HepG2 (cell line): ENCODE results near the gene OR9A2. TPM values are rescaled to one million over a fixed set of nuclear protein-coding genes. Genes with fewer than 3 reads are reported as not detected.

ENCODE experiments used
- ATAC-seq: fragments of 200-7000 bp; cut with Tn5 transposase; 3 replicates; pipeline ENCODE4 v1.9.1; 2020; ENCODE audit warnings: mild to moderate bottlenecking, moderate library complexity
- BruUV-seq: library from RNA; stranded (reverse); fragments of 400-500 nt; replicated peaks from 2 replicates; lab custom pipeline; 2021; lab: Mats Ljungman, UMichigan
- CTCF ChIA-PET: fragments of 300-600 bp; formaldehyde crosslinking; extraction: SDS; loops from one replicate; lab custom pipeline; 2021; ENCODE audit warnings: low total read pairs, inconsistent platforms, low intra/inter-chr PET ratio; lab: Yijun Ruan, JAX
- POLR2A ChIA-PET: fragments of 350-600 bp; sonication (Branson Sonifier 250); formaldehyde crosslinking; loops from one replicate; lab custom pipeline; 2020; ENCODE audit warnings: antibody characterized with exemption, inconsistent platforms; lab: Yijun Ruan, JAX
- DNase-seq: peaks from one replicate; pipeline ENCODE4 v3.0.0-alpha.2; 2015; ENCODE audit warnings: low spot score
- FAIRE-seq: peaks from 3 replicates; lab custom pipeline; 2011; peaks lifted over from hg19 to GRCh38; lab: Jason Lieb, UNC
- H2AFZ ChIP-seq: one replicate; pipeline ENCODE4 v1.6.1; 2011; ENCODE audit warnings: low read length, inconsistent platforms
- H3K27ac ChIP-seq: fragments of 300-600 bp; 3 replicates; pipeline ENCODE4 v1.8.0; 2011; ENCODE audit warnings: mixed run types, mild to moderate bottlenecking, mixed read lengths, low read length, inconsistent platforms; ENCODE audit not compliant: insufficient read depth; ENCODE audit errors: extremely low read length
- H3K27me3 ChIP-seq, 2 experiments: fragments of 200-600 bp in 1 of 2; 2 replicates in 1 of 2; 3 replicates in 1 of 2; pipeline versions ENCODE4 v1.6.0 to v1.8.0; 2011; ENCODE audit warnings: low read length in 2 of 2, mild to moderate bottlenecking in 2 of 2, moderate library complexity in 2 of 2, inconsistent platforms in 1 of 2; ENCODE audit not compliant: insufficient read depth in 2 of 2, control insufficient read depth in 1 of 2
- H3K36me3 ChIP-seq, 2 experiments: fragments of 200-600 bp in 1 of 2; replicated peaks in 1 of 2; 2 replicates in 1 of 2; 3 replicates in 1 of 2; pipeline versions ENCODE4 v1.5.1 to v1.8.0; 2011; ENCODE audit warnings: low read length in 2 of 2, inconsistent platforms in 1 of 2; ENCODE audit not compliant: insufficient read depth in 2 of 2, control insufficient read depth in 1 of 2
- H3K4me1 ChIP-seq: 2 replicates; pipeline ENCODE4 v1.5.1; 2012; ENCODE audit warnings: low read length, inconsistent platforms; ENCODE audit not compliant: insufficient read depth
- H3K4me2 ChIP-seq: 2 replicates; pipeline ENCODE4 v1.6.0; 2011; ENCODE audit warnings: low read depth, low read length, inconsistent platforms
- H3K4me3 ChIP-seq, 3 experiments: fragments of 200-600 bp in 1 of 3; sonication (generic), shearing (Covaris generic) in 1 of 3; replicated peaks in 1 of 3; 2 replicates each; pipeline ENCODE4 v1.5.1; 2011 to 2016; ENCODE audit warnings: low read length in 3 of 3, inconsistent platforms in 2 of 3, low read depth in 2 of 3, mild to moderate bottlenecking in 2 of 3, control low read depth in 1 of 3, mixed read lengths in 1 of 3; ENCODE audit not compliant: insufficient read depth in 1 of 3
- H3K79me2 ChIP-seq: one replicate; pipeline ENCODE4 v1.6.1; 2011; ENCODE audit warnings: low read length, inconsistent platforms; ENCODE audit not compliant: insufficient read depth
- H3K9ac ChIP-seq: 2 replicates; pipeline ENCODE4 v1.6.0; 2011; ENCODE audit warnings: mild to moderate bottlenecking, low read depth, low read length, inconsistent platforms; ENCODE audit not compliant: insufficient read depth
- H3K9me3 ChIP-seq: 2 replicates; pipeline ENCODE4 v1.5.1; 2012; ENCODE audit warnings: mild to moderate bottlenecking, low read length
- H4K20me1 ChIP-seq: 2 replicates; pipeline ENCODE4 v1.6.0; 2011; ENCODE audit warnings: inconsistent platforms, mild to moderate bottlenecking, low read length, moderate library complexity; ENCODE audit not compliant: insufficient read depth
- ATM ChIP-seq: fragments of 450-650 bp; IDR thresholded peaks from 2 replicates; pipeline ENCODE4 v1.7.1; 2017; ENCODE audit warnings: mild to moderate bottlenecking, borderline replicate concordance
- JARID2 ChIP-seq: sonication (generic); formaldehyde crosslinking; IDR thresholded peaks from 2 replicates; pipeline ENCODE4 v1.8.1; 2023; ENCODE audit warnings: missing genetic modification reagents, inconsistent platforms; ENCODE audit not compliant: insufficient replicate concordance
- KDM6A ChIP-seq: IDR thresholded peaks from 2 replicates; pipeline ENCODE4 v1.6.1; 2016; ENCODE audit warnings: low read depth
- RBM22 ChIP-seq: fragments of 200-400 bp; formaldehyde crosslinking; optimal IDR thresholded peaks from 2 replicates; pipeline ENCODE3; 2017; ENCODE audit warnings: mild to moderate bottlenecking, low read length, moderate library complexity
- RFXAP ChIP-seq: sonication (generic); formaldehyde crosslinking; IDR thresholded peaks from 2 replicates; pipeline ENCODE4 v1.4.0; 2020; ENCODE audit warnings: missing genetic modification reagents, borderline replicate concordance
- ZBTB37 ChIP-seq: sonication (generic); formaldehyde crosslinking; IDR thresholded peaks from 2 replicates; pipeline ENCODE4 v1.4.0; 2020; ENCODE audit warnings: mild to moderate bottlenecking, missing genetic modification reagents
- ZFP90 ChIP-seq: sonication (generic); formaldehyde crosslinking; IDR thresholded peaks from 2 replicates; pipeline ENCODE4 v1.8.0; 2022; ENCODE audit warnings: missing genetic modification reagents, mild to moderate bottlenecking, inconsistent platforms, borderline replicate concordance
- ZNF382 ChIP-seq: sonication (generic); formaldehyde crosslinking; IDR thresholded peaks from 2 replicates; pipeline ENCODE4 v1.5.0; 2020; ENCODE audit warnings: missing genetic modification reagents, mild to moderate bottlenecking, borderline replicate concordance
- ZNF572 ChIP-seq: sonication (generic); formaldehyde crosslinking; IDR thresholded peaks from 2 replicates; pipeline ENCODE4 v1.5.1; 2020; ENCODE audit warnings: mild to moderate bottlenecking, missing genetic modification reagents
- ZNF574 ChIP-seq: sonication (generic); formaldehyde crosslinking; IDR thresholded peaks from 2 replicates; pipeline ENCODE4 v1.4.0; 2020; ENCODE audit warnings: missing genetic modification reagents
- ZNF775 ChIP-seq: sonication (generic); formaldehyde crosslinking; IDR thresholded peaks from 2 replicates; pipeline ENCODE4 v1.4.0; 2020; ENCODE audit warnings: missing genetic modification reagents, mild to moderate bottlenecking, moderate library complexity, borderline replicate concordance
- ZNF83 ChIP-seq: sonication (generic); formaldehyde crosslinking; IDR thresholded peaks from 2 replicates; pipeline ENCODE4 v1.4.0; 2020; ENCODE audit warnings: missing genetic modification reagents, mild to moderate bottlenecking, borderline replicate concordance
- WGBS: methylation state at CpG from one replicate; pipeline ENCODE4 v1.1.6; 2017; ENCODE audit warnings: low lambda C conversion rate; 5-methylcytosine and 5-hydroxymethylcytosine counted together
- in situ Hi-C: cut with HindIII; loops from 2 replicates; pipeline ENCODE4 v1.10.0; 2017; ENCODE audit warnings: low pct_unique_long_range_greater_than_20kb; ENCODE audit not compliant: extremely low pct_ligation_motif_present
- intact Hi-C: fragments of 100-400 bp; cut with micrococcal nuclease; formaldehyde crosslinking; loops from one replicate; pipeline ENCODE4 v1.10.0; 2022; ENCODE audit not compliant: unreplicated experiment
- polyA plus RNA-seq, 8 experiments: library from polyadenylated mRNA; depleted of rRNA in 3 of 8; stranded (reverse) in 7 of 8; unstranded in 1 of 8; fragments of >200 nt; fragmentation: Illumina TruSeq in 4 of 8; extraction: Trizol in 4 of 8; gene quantifications; 2 replicates each; pipeline versions ENCODE4 v1.2.1 to v1.2.3, GENCODE V29; 2011 to 2016; ENCODE audit warnings: low read depth in 4 of 8, missing spikeins in 1 of 8, mixed read lengths in 1 of 8; ENCODE audit not compliant: insufficient read depth in 1 of 8
- total RNA-seq, 5 experiments: library from RNA; depleted of rRNA; stranded (reverse); fragments of >200 nt; fragmentation: Illumina TruSeq; extraction: Trizol; gene quantifications; 2 replicates each; pipeline ENCODE4 v1.2.3, GENCODE V29; 2016; ENCODE audit warnings: low read depth in 1 of 5
- TF ChIP-seq, protein P1 (sequence below): sonication (generic); formaldehyde crosslinking; IDR thresholded peaks from 2 replicates; pipeline ENCODE4 v1.8.0; 2023; ENCODE audit warnings: mild to moderate bottlenecking, missing genetic modification reagents
- TF ChIP-seq, protein P2 (sequence below): sonication (generic); formaldehyde crosslinking; IDR thresholded peaks from 2 replicates; pipeline ENCODE4 v1.4.0; 2020; ENCODE audit warnings: mild to moderate bottlenecking, missing genetic modification reagents

OR9A2 gene
- total and polyA plus RNA-seq, 2 of the 13 experiments (the other 11 are each of a cell fraction or from before 2014, with no cell fraction given): not detected

DNA sequence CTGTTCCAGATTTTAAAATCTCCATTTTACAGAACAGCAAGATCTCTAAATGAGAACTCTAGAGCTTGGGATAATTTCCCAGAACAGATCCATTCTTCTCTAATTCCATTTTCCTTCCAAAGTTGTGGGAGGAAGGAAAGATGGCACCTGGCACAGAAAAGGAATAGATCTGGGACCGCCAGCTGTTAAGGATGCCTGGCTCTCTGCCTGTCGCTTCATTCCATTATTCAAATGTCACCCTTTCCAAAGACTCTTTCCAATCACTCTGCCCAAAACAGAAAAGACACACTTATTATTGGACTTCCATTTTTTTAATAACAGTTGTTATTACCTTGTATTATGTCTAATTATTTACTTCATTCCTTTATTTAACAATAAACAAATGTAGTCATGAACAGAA lies 751 bp upstream of the OR9A2 start:
- H4K20me1 ChIP-seq: no peaks in the 10 kb centered on the region
- DNase-seq: no peak
- H3K9ac ChIP-seq: no peak overlapping the region
- H2AFZ ChIP-seq: no peak overlapping the region
- H3K79me2 ChIP-seq: no peaks in the 10 kb centered on the region
- no peaks in the 10 kb centered on the region for H3K9me3 ChIP-seq
- ATAC-seq: no peak
- intact Hi-C loops: no loop called here
- ChIA-PET CTCF (no interaction called here), POLR2A (no interaction called here)
- in situ Hi-C loops: no loop called here
- 34% methylated on average over 2 of the region's 2 CpGs for WGBS
- no peaks in the 10 kb centered on the region for H3K36me3 ChIP-seq
- FAIRE-seq: no peak
- no peak overlapping the region for H3K27ac ChIP-seq
- no peaks in the 10 kb centered on the region for H3K27me3 ChIP-seq
- TF ChIP-seq ZNF775 (CRISPR knock-in tag) (no peak), ZBTB37 (no peak), ATM (no peak), ZNF382 (CRISPR knock-in tag) (no peak), ZNF574 (no peak), ZNF83 (CRISPR knock-in tag) (no peak), ZFP90 (CRISPR knock-in tag) (no peak), RFXAP (no peak), KDM6A (CRISPR knock-in tag) (no peak), RBM22 (no peak), JARID2 (CRISPR knock-in tag) (no peak), ZNF572 (CRISPR knock-in tag) (no peak)
- TF ChIP-seq, protein P1, sequence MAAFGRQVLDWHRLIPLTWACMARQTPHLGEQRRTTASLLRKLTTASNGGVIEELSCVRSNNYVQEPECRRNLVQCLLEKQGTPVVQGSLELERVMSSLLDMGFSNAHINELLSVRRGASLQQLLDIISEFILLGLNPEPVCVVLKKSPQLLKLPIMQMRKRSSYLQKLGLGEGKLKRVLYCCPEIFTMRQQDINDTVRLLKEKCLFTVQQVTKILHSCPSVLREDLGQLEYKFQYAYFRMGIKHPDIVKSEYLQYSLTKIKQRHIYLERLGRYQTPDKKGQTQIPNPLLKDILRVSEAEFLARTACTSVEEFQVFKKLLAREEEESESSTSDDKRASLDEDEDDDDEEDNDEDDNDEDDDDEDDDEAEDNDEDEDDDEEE (CRISPR knock-in tag): no peak
- TF ChIP-seq, protein P2, sequence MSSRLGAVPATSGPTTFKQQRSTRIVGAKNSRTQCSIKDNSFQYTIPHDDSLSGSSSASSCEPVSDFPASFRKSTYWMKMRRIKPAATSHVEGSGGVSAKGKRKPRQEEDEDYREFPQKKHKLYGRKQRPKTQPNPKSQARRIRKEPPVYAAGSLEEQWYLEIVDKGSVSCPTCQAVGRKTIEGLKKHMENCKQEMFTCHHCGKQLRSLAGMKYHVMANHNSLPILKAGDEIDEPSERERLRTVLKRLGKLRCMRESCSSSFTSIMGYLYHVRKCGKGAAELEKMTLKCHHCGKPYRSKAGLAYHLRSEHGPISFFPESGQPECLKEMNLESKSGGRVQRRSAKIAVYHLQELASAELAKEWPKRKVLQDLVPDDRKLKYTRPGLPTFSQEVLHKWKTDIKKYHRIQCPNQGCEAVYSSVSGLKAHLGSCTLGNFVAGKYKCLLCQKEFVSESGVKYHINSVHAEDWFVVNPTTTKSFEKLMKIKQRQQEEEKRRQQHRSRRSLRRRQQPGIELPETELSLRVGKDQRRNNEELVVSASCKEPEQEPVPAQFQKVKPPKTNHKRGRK: no peak
- no peak overlapping the region for H3K4me2 ChIP-seq
- no peaks in the 10 kb centered on the region for H3K4me1 ChIP-seq
- BruUV-seq: no TSS peak
- H3K4me3 ChIP-seq: no peak overlapping the region
